ENCODE data around the gene RRAD. TPM values are rescaled to one million over a fixed set of nuclear protein-coding genes. Genes with fewer than 3 reads are reported as not detected.
"Not testable (repeated sequence)": the region's sequence is repeated elsewhere in the genome, so short reads cannot be mapped to it uniquely, and the experiment has no call there.

RRAD gene
- total RNA-seq, 1 experiment from 2014 or later, result 2.8 TPM

DNA sequence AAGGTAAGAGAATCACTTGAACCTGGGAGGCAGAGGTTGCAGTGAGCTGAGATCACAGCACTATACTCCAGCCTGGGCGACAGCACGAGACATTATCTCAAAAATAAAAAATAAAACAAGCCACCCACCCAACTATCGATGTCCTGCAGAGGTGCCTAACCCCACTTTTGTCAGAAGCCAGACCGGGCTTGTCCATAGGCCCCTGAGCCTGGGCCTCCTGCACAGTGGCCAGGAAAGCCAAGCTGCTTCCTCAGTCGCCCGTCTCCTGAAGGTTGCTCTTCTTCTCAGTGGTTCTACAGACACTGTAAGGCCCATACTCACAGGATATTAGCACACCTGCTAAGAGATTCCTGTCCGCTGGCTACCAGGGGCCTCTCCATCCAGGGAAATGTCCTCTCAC, 21.2 kb upstream of the RRAD start:
- TF ChIP-seq EZH2 (IDR thresholded peaks at IDR 0.05; ENCODE audit: low read length, unreplicated experiment) (no peak), EZH2phosphoT487 (IDR thresholded peaks at IDR 0.05; ENCODE audit: borderline replicate concordance, low read length) (no peak)
- TF ChIP-seq, protein P1, sequence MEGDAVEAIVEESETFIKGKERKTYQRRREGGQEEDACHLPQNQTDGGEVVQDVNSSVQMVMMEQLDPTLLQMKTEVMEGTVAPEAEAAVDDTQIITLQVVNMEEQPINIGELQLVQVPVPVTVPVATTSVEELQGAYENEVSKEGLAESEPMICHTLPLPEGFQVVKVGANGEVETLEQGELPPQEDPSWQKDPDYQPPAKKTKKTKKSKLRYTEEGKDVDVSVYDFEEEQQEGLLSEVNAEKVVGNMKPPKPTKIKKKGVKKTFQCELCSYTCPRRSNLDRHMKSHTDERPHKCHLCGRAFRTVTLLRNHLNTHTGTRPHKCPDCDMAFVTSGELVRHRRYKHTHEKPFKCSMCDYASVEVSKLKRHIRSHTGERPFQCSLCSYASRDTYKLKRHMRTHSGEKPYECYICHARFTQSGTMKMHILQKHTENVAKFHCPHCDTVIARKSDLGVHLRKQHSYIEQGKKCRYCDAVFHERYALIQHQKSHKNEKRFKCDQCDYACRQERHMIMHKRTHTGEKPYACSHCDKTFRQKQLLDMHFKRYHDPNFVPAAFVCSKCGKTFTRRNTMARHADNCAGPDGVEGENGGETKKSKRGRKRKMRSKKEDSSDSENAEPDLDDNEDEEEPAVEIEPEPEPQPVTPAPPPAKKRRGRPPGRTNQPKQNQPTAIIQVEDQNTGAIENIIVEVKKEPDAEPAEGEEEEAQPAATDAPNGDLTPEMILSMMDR (conservative IDR thresholded peaks at IDR 0.05; ENCODE audit: low read depth, low read length), result no peak
- H3K9me3 ChIP-seq (ENCODE audit: low read length), result no peaks in the 10 kb centered on the region
- intact Hi-C loops (cut with micrococcal nuclease), result no loop called here
- no peaks in the 10 kb centered on the region for H3F3A ChIP-seq (ENCODE audit: low read length, unreplicated experiment)
- no peak overlapping the region for H2AFZ ChIP-seq (ENCODE audit: low read length)
- POLR2A ChIA-PET (ENCODE audit: unreplicated experiment), result no interaction called here
- DNase-seq (no peak), ATAC-seq (no peak)
- CTCF ChIA-PET, result no interaction called here
- no peaks in the 10 kb centered on the region for H3K27me3 ChIP-seq (ENCODE audit: low read length)
- no peaks in the 10 kb centered on the region for H3K79me2 ChIP-seq (ENCODE audit: low read length)
- H3K4me3 ChIP-seq (ENCODE audit: low read length), result no peak overlapping the region
- no peaks in the 10 kb centered on the region for H4K20me1 ChIP-seq (ENCODE audit: low read length)
- H3K4me1 ChIP-seq (ENCODE audit: insufficient read depth, low read length), result peaks cover 4% of the 10 kb centered on the region; the same call in 1 of the 2 replicates
- H3K27ac ChIP-seq (ENCODE audit: low read length), result no peak overlapping the region
- H3K9ac ChIP-seq (ENCODE audit: low read length), result no peak overlapping the region
- H3K9me2 ChIP-seq (replicated peaks; ENCODE audit: low read length), result no peaks in the 10 kb centered on the region
- H3K4me2 ChIP-seq (ENCODE audit: low read length), result no peak overlapping the region
- BruUV-seq (replicated peaks), result no TSS peak
- no peaks in the 10 kb centered on the region for H3K36me3 ChIP-seq (ENCODE audit: low read depth, low read length)

DNA sequence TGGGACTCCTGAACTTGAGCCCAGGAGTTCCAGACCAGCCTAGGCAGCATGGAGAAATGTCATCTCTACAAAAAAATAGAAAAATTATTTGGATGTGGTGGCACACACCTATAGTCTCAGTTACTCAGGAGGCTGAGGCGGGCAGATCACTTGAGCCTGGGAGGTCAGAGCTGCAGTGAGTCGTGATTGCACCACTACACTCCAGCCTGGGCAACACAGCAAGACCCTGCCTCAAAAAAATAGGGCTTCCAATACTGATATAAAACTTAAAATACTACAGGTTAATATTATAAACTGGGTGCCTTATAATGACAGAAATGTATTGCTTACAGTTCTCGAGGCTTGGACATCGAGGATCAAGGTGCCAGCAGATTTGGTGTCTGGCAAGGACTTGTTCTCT, 20.6 kb upstream of the RRAD start:
- DNase-seq, result no peak
- no peaks in the 10 kb centered on the region for H3K27me3 ChIP-seq (ENCODE audit: low read length)
- CTCF ChIA-PET, result no interaction called here
- no peak overlapping the region for H2AFZ ChIP-seq (ENCODE audit: low read length)
- no peak overlapping the region for H3K4me3 ChIP-seq (ENCODE audit: low read length)
- ATAC-seq, result no peak
- TF ChIP-seq, protein P1 (conservative IDR thresholded peaks at IDR 0.05; ENCODE audit: low read depth, low read length), result no peak
- TF ChIP-seq EZH2phosphoT487 (IDR thresholded peaks at IDR 0.05; ENCODE audit: borderline replicate concordance, low read length) (no peak), EZH2 (IDR thresholded peaks at IDR 0.05; ENCODE audit: low read length, unreplicated experiment) (no peak)
- H3K9me2 ChIP-seq (replicated peaks; ENCODE audit: low read length), result no peaks in the 10 kb centered on the region
- no TSS peak for BruUV-seq (replicated peaks)
- no peaks in the 10 kb centered on the region for H3F3A ChIP-seq (ENCODE audit: low read length, unreplicated experiment)
- H3K79me2 ChIP-seq (ENCODE audit: low read length), result no peaks in the 10 kb centered on the region
- H3K4me2 ChIP-seq (ENCODE audit: low read length), result no peak overlapping the region
- H4K20me1 ChIP-seq (ENCODE audit: low read length), result no peaks in the 10 kb centered on the region
- no peaks in the 10 kb centered on the region for H3K9me3 ChIP-seq (ENCODE audit: low read length)
- no peaks in the 10 kb centered on the region for H3K36me3 ChIP-seq (ENCODE audit: low read depth, low read length)
- intact Hi-C loops (cut with micrococcal nuclease), result no loop called here
- no peak overlapping the region for H3K9ac ChIP-seq (ENCODE audit: low read length)
- no peak overlapping the region for H3K27ac ChIP-seq (ENCODE audit: low read length)
- peaks cover 4% of the 10 kb centered on the region; the same call in 1 of the 2 replicates for H3K4me1 ChIP-seq (ENCODE audit: insufficient read depth, low read length)
- POLR2A ChIA-PET (ENCODE audit: unreplicated experiment), result no interaction called here

DNA sequence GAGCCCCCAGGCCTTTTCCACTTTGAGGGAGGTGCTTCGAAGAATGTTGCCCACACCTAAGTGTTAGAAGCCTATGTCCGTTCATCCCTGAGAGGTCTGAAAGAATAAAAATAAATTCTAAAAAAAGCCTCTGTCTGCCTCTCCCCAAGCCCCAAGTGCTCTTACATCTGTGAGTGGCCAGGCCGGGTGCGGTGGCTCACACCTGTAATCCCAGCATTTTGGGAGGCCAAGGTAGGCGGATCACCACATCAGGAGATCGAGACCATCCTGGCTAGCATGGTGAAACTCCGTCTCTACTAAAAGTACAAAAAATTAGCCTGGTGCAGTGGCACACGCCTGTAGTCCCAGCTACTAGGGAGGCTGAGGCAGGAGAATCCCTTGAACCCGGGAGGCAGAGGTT, 19.6 kb upstream of the RRAD start:
- H3K9me2 ChIP-seq (replicated peaks; ENCODE audit: low read length); POLR2A ChIA-PET (ENCODE audit: unreplicated experiment); H3K4me3 ChIP-seq (ENCODE audit: low read length); ATAC-seq; H3F3A ChIP-seq (ENCODE audit: low read length, unreplicated experiment); H3K4me1 ChIP-seq (ENCODE audit: insufficient read depth, low read length); H3K27me3 ChIP-seq (ENCODE audit: low read length); DNase-seq; H3K9me3 ChIP-seq (ENCODE audit: low read length); H4K20me1 ChIP-seq (ENCODE audit: low read length); H3K4me2 ChIP-seq (ENCODE audit: low read length); H3K79me2 ChIP-seq (ENCODE audit: low read length); H2AFZ ChIP-seq (ENCODE audit: low read length); H3K36me3 ChIP-seq (ENCODE audit: low read depth, low read length); BruUV-seq (replicated peaks); H3K9ac ChIP-seq (ENCODE audit: low read length); intact Hi-C loops (cut with micrococcal nuclease); H3K27ac ChIP-seq (ENCODE audit: low read length): not testable (repeated sequence)
- CTCF ChIA-PET, result interaction anchor here (0.6 kb wide), 1 partner anchor 176 kb away, joined by 3 read pairs; no protein-coding TSS in a partner anchor
